H1 (cell line): ENCODE results near the gene ABCD4. TPM values are rescaled to one million over a fixed set of nuclear protein-coding genes. Genes with fewer than 3 reads are reported as not detected.

Experiments used
- CTCF ChIA-PET: fragments of 300-600 bp; sonication (Branson Sonifier 250); formaldehyde crosslinking; loops from one replicate; lab custom pipeline; 2021; ENCODE audit not compliant: partially characterized antibody; lab: Charles Lee
- POLR2A ChIA-PET: fragments of 300-600 bp; sonication (Branson Sonifier 250); formaldehyde crosslinking; loops from one replicate; lab custom pipeline; 2021; ENCODE audit warnings: inconsistent platforms; ENCODE audit not compliant: partially characterized antibody; lab: Charles Lee
- DNase-seq, 2 experiments: peaks; one replicate each; pipeline versions ENCODE4 v3.0.0 to v3.0.0-alpha.2; 2010 to 2022; ENCODE audit warnings: low spot score in 2 of 2, low read depth in 1 of 2, mixed read lengths in 1 of 2
- FAIRE-seq: peaks from 2 replicates; lab custom pipeline; 2011; peaks lifted over from hg19 to GRCh38; lab: Jason Lieb, UNC
- H2AFZ ChIP-seq: 2 replicates; pipeline ENCODE4 v1.8.1; 2012; ENCODE audit warnings: low read length, inconsistent platforms
- H2AK5ac ChIP-seq: 2 replicates; pipeline ENCODE4 v1.6.1; 2013; ENCODE audit warnings: low read depth, low read length
- H2BK120ac ChIP-seq: replicated peaks from 2 replicates; pipeline ENCODE3; 2013; ENCODE audit warnings: low read depth, low read length, inconsistent platforms
- H2BK12ac ChIP-seq: 2 replicates; pipeline ENCODE4 v1.6.1; 2013; ENCODE audit warnings: low read depth, low read length
- H2BK15ac ChIP-seq: 2 replicates; pipeline ENCODE4 v1.6.1; 2013; ENCODE audit warnings: low read length
- H2BK20ac ChIP-seq: 2 replicates; pipeline ENCODE4 v1.6.1; 2013; ENCODE audit warnings: low read length
- H2BK5ac ChIP-seq: 2 replicates; pipeline ENCODE4 v1.6.1; 2013; ENCODE audit warnings: low read depth, low read length
- H3K14ac ChIP-seq: 2 replicates; pipeline ENCODE4 v1.6.1; 2013; ENCODE audit warnings: inconsistent platforms; ENCODE audit not compliant: insufficient read length
- H3K18ac ChIP-seq: 2 replicates; pipeline ENCODE4 v1.6.1; 2013; ENCODE audit warnings: low read length; ENCODE audit errors: extremely low read depth
- H3K23ac ChIP-seq: 2 replicates; pipeline ENCODE4 v1.6.1; 2013; ENCODE audit warnings: inconsistent platforms; ENCODE audit not compliant: insufficient read length
- H3K23me2 ChIP-seq: 2 replicates; pipeline ENCODE4 v1.6.1; 2013; ENCODE audit warnings: low read depth, low read length
- H3K27ac ChIP-seq: 2 replicates; pipeline ENCODE4 v1.6.1; 2011; ENCODE audit warnings: low read depth, low read length, inconsistent platforms
- H3K27me3 ChIP-seq, 4 experiments: replicated peaks in 1 of 4; 1 replicate in 1 of 4; 2 replicates in 3 of 4; pipeline versions ENCODE4 v1.6.1 to v1.8.1; 2011 to 2013; ENCODE audit warnings: low read length in 3 of 4, mild to moderate bottlenecking in 3 of 4, inconsistent platforms in 2 of 4, mixed read lengths in 2 of 4, moderate library complexity in 1 of 4; ENCODE audit not compliant: control insufficient read depth in 3 of 4, insufficient read depth in 3 of 4; ENCODE audit errors: extremely low read depth in 1 of 4
- H3K36me3 ChIP-seq, 4 experiments: 2 replicates each; pipeline versions ENCODE4 v1.6.1 to v1.8.1; 2011 to 2013; ENCODE audit warnings: mild to moderate bottlenecking in 4 of 4, low read length in 3 of 4, moderate library complexity in 2 of 4, control low read depth in 1 of 4, inconsistent platforms in 1 of 4; ENCODE audit not compliant: insufficient read depth in 4 of 4, control insufficient read depth in 2 of 4
- H3K4ac ChIP-seq: replicated peaks from 2 replicates; pipeline ENCODE3; 2013; ENCODE audit warnings: low read length, low read depth, mixed read lengths, inconsistent platforms; ENCODE audit not compliant: insufficient read length
- H3K4me1 ChIP-seq, 4 experiments: replicated peaks in 1 of 4; 1 replicate in 1 of 4; 2 replicates in 3 of 4; pipeline versions ENCODE4 v1.6.1 to v1.8.1; 2011 to 2013; ENCODE audit warnings: low read length in 3 of 4, inconsistent platforms in 2 of 4, mixed read lengths in 1 of 4; ENCODE audit not compliant: insufficient read depth in 4 of 4, control insufficient read depth in 3 of 4
- H3K4me2 ChIP-seq, 2 experiments: 2 replicates each; pipeline versions ENCODE4 v1.6.1 to v1.8.1; 2011 to 2013; ENCODE audit warnings: low read depth in 2 of 2, low read length in 2 of 2, control low read depth in 1 of 2, inconsistent platforms in 1 of 2, mild to moderate bottlenecking in 1 of 2; ENCODE audit not compliant: insufficient read depth in 1 of 2
- H3K4me3 ChIP-seq, 4 experiments: fragments of 200-600, 300-600 bp in 1 of 4; sonication (generic), shearing (Covaris generic), sonication (Bioruptor Twin) in 1 of 4; 2 replicates each; pipeline versions ENCODE4 v1.5.1 to v1.8.1; 2011 to 2016; ENCODE audit warnings: low read length in 4 of 4, low read depth in 3 of 4, control low read depth in 2 of 4, inconsistent platforms in 2 of 4, mild to moderate bottlenecking in 2 of 4, mixed read lengths in 1 of 4, moderate library complexity in 1 of 4; ENCODE audit not compliant: insufficient read depth in 2 of 4; ENCODE audit errors: extremely low read depth in 1 of 4
- H3K56ac ChIP-seq: replicated peaks from 2 replicates; pipeline ENCODE3; 2013; ENCODE audit warnings: low read depth, mild to moderate bottlenecking, mixed read lengths, low read length, inconsistent platforms; ENCODE audit not compliant: insufficient read length
- H3K79me1 ChIP-seq: 2 replicates; pipeline ENCODE4 v1.6.1; 2013; ENCODE audit warnings: low read depth, low read length, control low read depth
- H3K79me2 ChIP-seq, 2 experiments: 2 replicates each; pipeline versions ENCODE4 v1.6.1 to v1.8.1; 2012 to 2013; ENCODE audit warnings: low read length in 2 of 2, mild to moderate bottlenecking in 2 of 2, inconsistent platforms in 1 of 2; ENCODE audit not compliant: insufficient read depth in 2 of 2, control insufficient read depth in 1 of 2
- H3K9ac ChIP-seq, 4 experiments: replicated peaks in 1 of 4; 1 replicate in 1 of 4; 2 replicates in 3 of 4; pipeline versions ENCODE4 v1.6.1 to v1.8.1; 2011 to 2013; ENCODE audit warnings: low read depth in 3 of 4, low read length in 3 of 4, control low read depth in 2 of 4, mild to moderate bottlenecking in 2 of 4, moderate library complexity in 2 of 4, inconsistent platforms in 1 of 4; ENCODE audit errors: extremely low read depth in 1 of 4
- H3K9me3 ChIP-seq, 2 experiments: 2 replicates each; pipeline versions ENCODE4 v1.6.1 to v1.8.1; 2012 to 2013; ENCODE audit warnings: mild to moderate bottlenecking in 2 of 2, moderate library complexity in 2 of 2, control low read depth in 1 of 2, inconsistent platforms in 1 of 2, low read depth in 1 of 2, low read length in 1 of 2, mixed read lengths in 1 of 2; ENCODE audit not compliant: insufficient read depth in 2 of 2
- H4K20me1 ChIP-seq, 2 experiments: replicated peaks in 1 of 2; 2 replicates each; pipeline versions ENCODE3 to v1.8.1; 2011 to 2013; ENCODE audit warnings: inconsistent platforms in 2 of 2, low read length in 2 of 2, mild to moderate bottlenecking in 1 of 2; ENCODE audit not compliant: insufficient read depth in 2 of 2, control insufficient read depth in 1 of 2
- H4K5ac ChIP-seq: 2 replicates; pipeline ENCODE4 v1.6.1; 2013; ENCODE audit warnings: low read length, low read depth, mixed read lengths, inconsistent platforms; ENCODE audit not compliant: insufficient read length
- H4K8ac ChIP-seq: 2 replicates; pipeline ENCODE4 v1.8.0; 2013; ENCODE audit warnings: mild to moderate bottlenecking, moderate library complexity, low read length, inconsistent platforms; ENCODE audit not compliant: insufficient read depth; ENCODE audit errors: extremely low read depth
- H4K91ac ChIP-seq: replicated peaks from 2 replicates; pipeline ENCODE3; 2013; ENCODE audit warnings: low read length, mixed read lengths, inconsistent platforms; ENCODE audit not compliant: insufficient read length
- BRCA1 ChIP-seq: IDR thresholded peaks from 2 replicates; pipeline ENCODE4 v1.6.1; 2012; ENCODE audit warnings: low read depth, low read length, improper control_type of control experiment
- CBX5 ChIP-seq: fragments of 300-800, 300-1000 bp; sonication (generic); IDR thresholded peaks from 2 replicates; pipeline ENCODE4 v1.7.1; 2016; ENCODE audit warnings: antibody characterized with exemption, low read length, low read depth
- CHD2 ChIP-seq: IDR thresholded peaks from 2 replicates; pipeline ENCODE4 v1.6.1; 2012; ENCODE audit warnings: low read length, improper control_type of control experiment
- EP300 ChIP-seq, 2 experiments: IDR thresholded peaks; 1 replicate in 1 of 2; 2 replicates in 1 of 2; pipeline ENCODE4 v1.6.1; 2011 to 2012; ENCODE audit warnings: low read depth in 2 of 2, low read length in 2 of 2, mild to moderate bottlenecking in 2 of 2, borderline replicate concordance in 1 of 2, inconsistent platforms in 1 of 2, moderate library complexity in 1 of 2
- GABPA ChIP-seq: IDR thresholded peaks from 2 replicates; pipeline ENCODE4 v1.6.1; 2011; ENCODE audit warnings: mild to moderate bottlenecking, low read length, moderate library complexity, borderline replicate concordance; ENCODE audit not compliant: insufficient read depth
- GTF2F1 ChIP-seq: IDR thresholded peaks from 2 replicates; pipeline ENCODE4 v1.6.1; 2012; ENCODE audit warnings: low read depth, low read length, improper control_type of control experiment, borderline replicate concordance
- MAFK ChIP-seq: IDR thresholded peaks from 2 replicates; pipeline ENCODE4 v1.6.1; 2012; ENCODE audit warnings: low read depth, mild to moderate bottlenecking, improper control_type of control experiment, low read length
- PHF8 ChIP-seq: fragments of 200-600 bp; sonication (generic); conservative IDR thresholded peaks from 2 replicates; pipeline ENCODE4 v1.7.1; 2012; ENCODE audit warnings: low read depth, mild to moderate bottlenecking, inconsistent platforms, low read length, moderate library complexity
- POLR2A ChIP-seq, 2 experiments: IDR thresholded peaks; 1 replicate in 1 of 2; 2 replicates in 1 of 2; pipeline ENCODE4 v1.6.1; 2011; ENCODE audit warnings: low read depth in 2 of 2, low read length in 2 of 2, mild to moderate bottlenecking in 2 of 2; ENCODE audit errors: control extremely low read depth in 1 of 2
- SIX5 ChIP-seq: IDR thresholded peaks from 2 replicates; pipeline ENCODE4 v1.6.1; 2011; ENCODE audit warnings: mild to moderate bottlenecking, low read depth, low read length
- SRF ChIP-seq: IDR thresholded peaks from 2 replicates; pipeline ENCODE4 v1.6.1; 2011; ENCODE audit warnings: mild to moderate bottlenecking, low read depth, low read length, moderate library complexity
- ZNF274 ChIP-seq: IDR thresholded peaks from 2 replicates; pipeline ENCODE4 v1.7.0; 2012; ENCODE audit warnings: low read length, borderline replicate concordance; ENCODE audit errors: extremely low read depth
- WGBS, 2 experiments: shearing (Covaris generic) in 1 of 2; methylation state at CpG; one replicate each; pipeline versions ENCODE4 v1.1.6 to v1.1.7; 2013 to 2015; ENCODE audit warnings: low lambda C conversion rate in 2 of 2, mixed read lengths in 2 of 2, inconsistent platforms in 1 of 2, low coverage in 1 of 2, missing lambda C conversion rate in 1 of 2; ENCODE audit not compliant: insufficient replicate concordance in 2 of 2, insufficient coverage in 1 of 2, insufficient read length in 1 of 2; ENCODE audit errors: extremely low coverage in 1 of 2, missing lambda C conversion rate in 1 of 2; 5-methylcytosine and 5-hydroxymethylcytosine counted together
- polyA plus RNA-seq, 7 experiments: library from polyadenylated mRNA; depleted of rRNA in 3 of 7; stranded (reverse) in 5 of 7; unstranded in 2 of 7; fragments of >200 nt in 5 of 7; fragments of 200-250 nt in 2 of 7; gene quantifications; 1 replicate in 5 of 7; 2 replicates in 1 of 7; 4 replicates in 1 of 7; pipeline versions ENCODE4 v1.2.1 to v1.2.3, GENCODE V29; 2011 to 2013; ENCODE audit warnings: missing spikeins in 2 of 7, mixed read lengths in 2 of 7
- total RNA-seq: library from RNA; stranded (reverse); fragmentation: NEBNext Ultra II Directional; extraction: Animal tissue kit (Norgen Biotek cat#: 25700); gene quantifications from 2 replicates; pipeline ENCODE4 v1.2.1, GENCODE V29; 2021

The ABCD4 gene
- total and polyA plus RNA-seq, 2 of the 8 experiments (the other 6 are each of a cell fraction or from before 2014, with no cell fraction given): 47.9 to 97.7 TPM

- no peak overlapping the region for H2BK5ac ChIP-seq
- no peak overlapping the region for H3K4ac ChIP-seq
- H2BK120ac ChIP-seq: no peak overlapping the region
- no peak overlapping the region for H2BK12ac ChIP-seq
- no peak overlapping the region for H2BK20ac ChIP-seq
- no peaks in the 10 kb centered on the region for H3K4me1 ChIP-seq
- no peak overlapping the region for H2AFZ ChIP-seq
- no peak overlapping the region for H3K18ac ChIP-seq
- H3K27me3 ChIP-seq: no peaks in the 10 kb centered on the region
- POLR2A ChIA-PET: interaction anchor here (1.0 to 1.6 kb wide), 4 partner anchors 11 to 39 kb away, joined by 3 to 5 read pairs (median 4); partner anchors contain the start of gene VRTN
- H3K79me1 ChIP-seq: no peaks in the 10 kb centered on the region
- no peak overlapping the region for H3K23ac ChIP-seq
- 89% methylated on average over 8 of the region's 8 CpGs; no CpG with 5 or more reads in 1 of the 2 experiments for WGBS, 2 experiments
- no peak overlapping the region for H2BK15ac ChIP-seq
- H4K8ac ChIP-seq: no peak overlapping the region
- H3K4me3 ChIP-seq: no peak overlapping the region
- H4K5ac ChIP-seq: no peak overlapping the region
- DNase-seq: no peak
- no peaks in the 10 kb centered on the region for H4K20me1 ChIP-seq
- H3K4me2 ChIP-seq: no peak overlapping the region
- no peak overlapping the region for H3K27ac ChIP-seq
- no peak for FAIRE-seq
- no peaks in the 10 kb centered on the region for H3K79me2 ChIP-seq
- H3K56ac ChIP-seq: no peak overlapping the region
- H3K9me3 ChIP-seq: no peaks in the 10 kb centered on the region
- no peak overlapping the region for H4K91ac ChIP-seq
- H3K36me3 ChIP-seq: no peaks in the 10 kb centered on the region
- H3K23me2 ChIP-seq: no peaks in the 10 kb centered on the region
- no peak overlapping the region for H3K9ac ChIP-seq
- H2AK5ac ChIP-seq: no peak overlapping the region
- CTCF ChIA-PET: interaction anchor here (0.5 to 14.0 kb wide), 6 partner anchors 13 to 169 kb away, joined by 3 to 144 read pairs (median 4); partner anchors contain the start of gene ABCD4
- no peak overlapping the region for H3K14ac ChIP-seq
- no peak for TF ChIP-seq POLR2A (IDR thresholded peaks at IDR 0.05; ENCODE audit: control extremely low read depth in 1 of 2, low read depth in 2 of 2, low read length in 2 of 2)
- no peak for TF ChIP-seq GTF2F1
- TF ChIP-seq MAFK: no peak
- no peak for TF ChIP-seq CBX5
- no peak for TF ChIP-seq BRCA1
- no peak for TF ChIP-seq SIX5
- TF ChIP-seq SRF: no peak
- TF ChIP-seq PHF8: no peak
- TF ChIP-seq EP300 (IDR thresholded peaks at IDR 0.05; ENCODE audit: borderline replicate concordance in 1 of 2, low read depth in 2 of 2, low read length in 2 of 2): no peak
- TF ChIP-seq GABPA: no peak
- TF ChIP-seq ZNF274: no peak
- TF ChIP-seq CHD2: no peak
Observed at GRCh38 chr14:74309125-74310022, 6.6 kb upstream of the ABCD4 start.
